ENCODE data around the gene RUNX1. TPM values are rescaled to one million over a fixed set of nuclear protein-coding genes. Genes with fewer than 3 reads are reported as not detected.

Gene RUNX1
- total and polyA plus RNA-seq, 10 donors = 4.8 to 70.0 (median 43.6) TPM

- Histone ChIP-seq H3K27me3 (replicated peaks in 1 of 7) (no peaks in the 10 kb centered on the region), H3K4me3 (no peak overlapping the region), H3K36me3 (no peaks in the 10 kb centered on the region), H3K4me1 (peaks cover 6 to 69% (median 41%) of the 10 kb centered on the region in 6 donors), H3K27ac (peak overlapping the region in 2 of 8 donors; percentile 74 to 79), H3K9me3 (no peaks in the 10 kb centered on the region)
- no peak for DNase-seq
- intact Hi-C loops (cut with DNase I; ENCODE audit: low total_unique reads) = no loop called here
- no peak for TF ChIP-seq CTCF (IDR thresholded peaks at IDR 0.05 in 8 of 11, conservative IDR thresholded peaks at IDR 0.05 in 3 of 11)
- no peak for TF ChIP-seq POLR2AphosphoS5 (IDR thresholded peaks at IDR 0.05)
- TF ChIP-seq POLR2A (IDR thresholded peaks at IDR 0.05) = no peak
Observed at GRCh38 chr21:34906401-34906800, 142.7 kb downstream of the RUNX1 start.

GRCh38 chr21:34905218-34905537, 143.9 kb downstream of the RUNX1 start:
- intact Hi-C loops (cut with DNase I; ENCODE audit: low total_unique reads) = no loop called here
- H3K36me3 ChIP-seq = no peaks in the 10 kb centered on the region
- WGBS, 5 donors = 77 to 90% (median 80%) methylated on average over 4 of the region's 4 CpGs
- TF ChIP-seq CTCF (IDR thresholded peaks at IDR 0.05 in 8 of 11, conservative IDR thresholded peaks at IDR 0.05 in 3 of 11) (no peak), POLR2A (IDR thresholded peaks at IDR 0.05) (no peak), POLR2AphosphoS5 (IDR thresholded peaks at IDR 0.05) (no peak)
- H3K4me3 ChIP-seq = no peak overlapping the region
- H3K27me3 ChIP-seq (replicated peaks in 1 of 7) = no peaks in the 10 kb centered on the region
- no peak for DNase-seq
- H3K27ac ChIP-seq = no peak overlapping the region
- no peaks in the 10 kb centered on the region for H3K9me3 ChIP-seq
- H3K4me1 ChIP-seq = peaks cover 4 to 57% (median 28%) of the 10 kb centered on the region in 6 donors

GRCh38 chr21:34904526-34905217, 144.4 kb downstream of the RUNX1 start:
- intact Hi-C loops (cut with DNase I; ENCODE audit: low total_unique reads) = no loop called here
- no peak for TF ChIP-seq CTCF (IDR thresholded peaks at IDR 0.05 in 8 of 11, conservative IDR thresholded peaks at IDR 0.05 in 3 of 11)
- TF ChIP-seq POLR2AphosphoS5 (IDR thresholded peaks at IDR 0.05) = no peak
- no peak for TF ChIP-seq POLR2A (IDR thresholded peaks at IDR 0.05)
- WGBS, 5 donors = 78 to 88% (median 83%) methylated on average over 8 of the region's 8 CpGs
- Histone ChIP-seq H3K4me3 (no peak overlapping the region), H3K36me3 (no peaks in the 10 kb centered on the region), H3K9me3 (no peaks in the 10 kb centered on the region), H3K27ac (no peak overlapping the region), H3K4me1 (peaks cover 0 to 52% (median 23%) of the 10 kb centered on the region in 6 donors), H3K27me3 (replicated peaks in 1 of 7) (no peaks in the 10 kb centered on the region)
- no peak for DNase-seq

- H3K4me1 ChIP-seq = peaks cover 0 to 9% (median 0%) of the 10 kb centered on the region in 6 donors
- intact Hi-C loops (cut with DNase I; ENCODE audit: low total_unique reads) = no loop called here
- TF ChIP-seq POLR2AphosphoS5 (IDR thresholded peaks at IDR 0.05) (no peak), CTCF (IDR thresholded peaks at IDR 0.05 in 8 of 11, conservative IDR thresholded peaks at IDR 0.05 in 3 of 11) (no peak), POLR2A (IDR thresholded peaks at IDR 0.05) (no peak)
- peaks cover 0 to 18% (median 12%) of the 10 kb centered on the region in 8 donors for H3K9me3 ChIP-seq
- WGBS, 5 donors = 79 to 89% (median 83%) methylated on average over 2 of the region's 2 CpGs
- H3K4me3 ChIP-seq = no peak overlapping the region
- no peak for DNase-seq
- H3K27ac ChIP-seq = no peak overlapping the region
- H3K36me3 ChIP-seq = peaks cover 0 to 19% (median 0%) of the 10 kb centered on the region in 6 donors
- no peaks in the 10 kb centered on the region for H3K27me3 ChIP-seq (replicated peaks in 1 of 7)
Observed at GRCh38 chr21:34900376-34900775, 148.7 kb downstream of the RUNX1 start.

Data from spleen (tissue), 11 donors.